SK-N-SH treated with all-trans-retinoic acid at 6 μM for 48 hours (cell line): Measurements from ENCODE around the gene WDR74.

ENCODE experiments used
- ATAC-seq: fragments of 200-7000 bp; cut with Tn5 transposase; 3 replicates; pipeline ENCODE4 v1.9.1; 2020; ENCODE audit warnings: mild to moderate bottlenecking, moderate library complexity
- ARNTL ChIP-seq: fragments of 450-650 bp; formaldehyde crosslinking; IDR thresholded peaks from 2 replicates; pipeline ENCODE4 v1.5.0; 2020; ENCODE audit warnings: low read depth, mild to moderate bottlenecking, moderate library complexity, borderline replicate concordance
- CSDC2 ChIP-seq: fragments of 250-450 bp; sonication (Bioruptor Pico); IDR thresholded peaks from 2 replicates; pipeline ENCODE4 v1.5.0; 2020; ENCODE audit warnings: mild to moderate bottlenecking, moderate library complexity
- CSRNP3 ChIP-seq: fragments of 250-450 bp; sonication (Bioruptor Pico); IDR thresholded peaks from 2 replicates; pipeline ENCODE4 v1.5.1; 2021; ENCODE audit warnings: mild to moderate bottlenecking, moderate library complexity
- ESRRG ChIP-seq: fragments of 250-450 bp; sonication (Bioruptor Pico); IDR thresholded peaks from 2 replicates; pipeline ENCODE4 v1.6.1; 2021; ENCODE audit warnings: mild to moderate bottlenecking
- GLIS3 ChIP-seq: fragments of 250-450 bp; sonication (Bioruptor Pico); IDR thresholded peaks from 2 replicates; pipeline ENCODE4 v1.5.0; 2020; ENCODE audit warnings: mild to moderate bottlenecking, moderate library complexity
- ISL1 ChIP-seq: fragments of 250-450 bp; sonication (Bioruptor Pico); IDR thresholded peaks from 2 replicates; pipeline ENCODE4 v2.1.2; 2022; ENCODE audit warnings: mild to moderate bottlenecking, moderate library complexity
- OSR1 ChIP-seq: fragments of 250-450 bp; sonication (Bioruptor Pico); IDR thresholded peaks from 2 replicates; pipeline ENCODE4 v1.8.0; 2022; ENCODE audit warnings: moderate library complexity, mild to moderate bottlenecking, inconsistent platforms
- PATZ1 ChIP-seq: fragments of 250-450 bp; sonication (Bioruptor Pico); IDR thresholded peaks from 2 replicates; pipeline ENCODE4 v1.8.0; 2020; ENCODE audit warnings: mild to moderate bottlenecking, moderate library complexity, borderline replicate concordance
- RARB ChIP-seq: fragments of 250-450 bp; sonication (Bioruptor Pico); IDR thresholded peaks from 2 replicates; pipeline ENCODE4 v1.8.0; 2021; ENCODE audit warnings: mild to moderate bottlenecking, moderate library complexity
- SNAI2 ChIP-seq: fragments of 250-450 bp; sonication (Bioruptor Pico); IDR thresholded peaks from 2 replicates; pipeline ENCODE4 v1.5.0; 2020; ENCODE audit warnings: mild to moderate bottlenecking, moderate library complexity
- ZC3H10 ChIP-seq: fragments of 250-450 bp; sonication (Bioruptor Pico); IDR thresholded peaks from 2 replicates; pipeline ENCODE4 v1.5.1; 2021; ENCODE audit warnings: mild to moderate bottlenecking, moderate library complexity
- ZFP3 ChIP-seq: fragments of 250-450 bp; sonication (Bioruptor Pico); IDR thresholded peaks from 2 replicates; pipeline ENCODE4 v1.5.0; 2020; ENCODE audit warnings: mild to moderate bottlenecking, moderate library complexity
- ZFP30 ChIP-seq: fragments of 450-650 bp; formaldehyde crosslinking; IDR thresholded peaks from 2 replicates; pipeline ENCODE4 v1.5.0; 2022; ENCODE audit warnings: mild to moderate bottlenecking, moderate library complexity
- ZNF565 ChIP-seq: fragments of 450-650 bp; formaldehyde crosslinking; conservative IDR thresholded peaks from 2 replicates; pipeline ENCODE4 v1.5.0; 2020; ENCODE audit warnings: low read depth, mild to moderate bottlenecking, moderate library complexity
- ZNF70 ChIP-seq: fragments of 450-650 bp; formaldehyde crosslinking; IDR thresholded peaks from 2 replicates; pipeline ENCODE4 v1.5.0; 2020; ENCODE audit warnings: mild to moderate bottlenecking, moderate library complexity
- TF ChIP-seq, protein P1 (sequence below): fragments of 250-450 bp; sonication (Bioruptor Pico); IDR thresholded peaks from 2 replicates; pipeline ENCODE4 v1.5.0; 2020; ENCODE audit warnings: mild to moderate bottlenecking, moderate library complexity

The WDR74 gene

DNA sequence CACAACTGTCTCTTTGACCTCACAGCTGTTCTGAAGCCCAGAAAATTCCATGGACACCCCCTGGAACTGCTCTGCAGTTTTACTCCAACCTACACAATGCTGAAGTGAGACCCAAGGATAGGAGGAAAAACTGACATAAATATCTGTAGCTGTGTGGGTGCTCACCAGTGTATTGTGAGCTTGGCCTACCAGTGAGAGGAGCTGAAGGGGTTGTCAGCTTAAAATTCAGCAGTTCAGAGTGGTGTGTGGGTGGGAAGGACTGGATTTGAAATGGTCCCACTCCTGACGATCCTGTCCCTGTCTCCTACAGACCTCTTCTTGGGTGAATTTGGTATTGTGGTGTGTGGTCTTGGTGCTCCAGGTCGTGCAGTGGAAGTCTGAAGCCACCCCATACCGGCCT, 49.8 kb downstream of the WDR74 start (continued):
- TF ChIP-seq CSRNP3 (CRISPR knock-in tag) (no peak), ARNTL (CRISPR knock-in tag) (no peak)
- TF ChIP-seq, all 23 proteins: peak for 0

GRCh38 chr11:62788991-62789390, 50.4 kb downstream of the WDR74 start:
- ATAC-seq, result no peak
- TF ChIP-seq ZNF565 (no peak), ZFP30 (CRISPR knock-in tag) (no peak), ARNTL (CRISPR knock-in tag) (no peak)

- TF ChIP-seq OSR1 (CRISPR knock-in tag) (no peak), ZFP3 (CRISPR knock-in tag) (peak; percentile 43; the same call in 1 of the 2 replicates), PATZ1 (CRISPR knock-in tag) (no peak), ZNF70 (CRISPR knock-in tag) (no peak), ZNF565 (no peak), CSDC2 (0 out of 2 replicates have a peak, but pooled peaks have one; percentile 41), RARB (CRISPR knock-in tag) (no peak), ARNTL (CRISPR knock-in tag) (no peak), ISL1 (CRISPR knock-in tag) (no peak), ESRRG (CRISPR knock-in tag) (no peak), ZC3H10 (CRISPR knock-in tag) (no peak), SNAI2 (CRISPR knock-in tag) (no peak)
- TF ChIP-seq, protein P1, sequence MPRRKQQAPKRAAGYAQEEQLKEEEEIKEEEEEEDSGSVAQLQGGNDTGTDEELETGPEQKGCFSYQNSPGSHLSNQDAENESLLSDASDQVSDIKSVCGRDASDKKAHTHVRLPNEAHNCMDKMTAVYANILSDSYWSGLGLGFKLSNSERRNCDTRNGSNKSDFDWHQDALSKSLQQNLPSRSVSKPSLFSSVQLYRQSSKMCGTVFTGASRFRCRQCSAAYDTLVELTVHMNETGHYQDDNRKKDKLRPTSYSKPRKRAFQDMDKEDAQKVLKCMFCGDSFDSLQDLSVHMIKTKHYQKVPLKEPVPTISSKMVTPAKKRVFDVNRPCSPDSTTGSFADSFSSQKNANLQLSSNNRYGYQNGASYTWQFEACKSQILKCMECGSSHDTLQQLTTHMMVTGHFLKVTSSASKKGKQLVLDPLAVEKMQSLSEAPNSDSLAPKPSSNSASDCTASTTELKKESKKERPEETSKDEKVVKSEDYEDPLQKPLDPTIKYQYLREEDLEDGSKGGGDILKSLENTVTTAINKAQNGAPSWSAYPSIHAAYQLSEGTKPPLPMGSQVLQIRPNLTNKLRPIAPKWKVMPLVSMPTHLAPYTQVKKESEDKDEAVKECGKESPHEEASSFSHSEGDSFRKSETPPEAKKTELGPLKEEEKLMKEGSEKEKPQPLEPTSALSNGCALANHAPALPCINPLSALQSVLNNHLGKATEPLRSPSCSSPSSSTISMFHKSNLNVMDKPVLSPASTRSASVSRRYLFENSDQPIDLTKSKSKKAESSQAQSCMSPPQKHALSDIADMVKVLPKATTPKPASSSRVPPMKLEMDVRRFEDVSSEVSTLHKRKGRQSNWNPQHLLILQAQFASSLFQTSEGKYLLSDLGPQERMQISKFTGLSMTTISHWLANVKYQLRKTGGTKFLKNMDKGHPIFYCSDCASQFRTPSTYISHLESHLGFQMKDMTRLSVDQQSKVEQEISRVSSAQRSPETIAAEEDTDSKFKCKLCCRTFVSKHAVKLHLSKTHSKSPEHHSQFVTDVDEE, result no peak
- peak; percentile 73 for ATAC-seq
These were observed 52.2 kb downstream of the WDR74 start, which contains the start of gene TMEM179B for GRCh38 chr11:62787005-62787759. Gene TMEM179B (plus strand): TSS chr11:62787402. CDS start chr11:62787432, 30 bp downstream.

DNA sequence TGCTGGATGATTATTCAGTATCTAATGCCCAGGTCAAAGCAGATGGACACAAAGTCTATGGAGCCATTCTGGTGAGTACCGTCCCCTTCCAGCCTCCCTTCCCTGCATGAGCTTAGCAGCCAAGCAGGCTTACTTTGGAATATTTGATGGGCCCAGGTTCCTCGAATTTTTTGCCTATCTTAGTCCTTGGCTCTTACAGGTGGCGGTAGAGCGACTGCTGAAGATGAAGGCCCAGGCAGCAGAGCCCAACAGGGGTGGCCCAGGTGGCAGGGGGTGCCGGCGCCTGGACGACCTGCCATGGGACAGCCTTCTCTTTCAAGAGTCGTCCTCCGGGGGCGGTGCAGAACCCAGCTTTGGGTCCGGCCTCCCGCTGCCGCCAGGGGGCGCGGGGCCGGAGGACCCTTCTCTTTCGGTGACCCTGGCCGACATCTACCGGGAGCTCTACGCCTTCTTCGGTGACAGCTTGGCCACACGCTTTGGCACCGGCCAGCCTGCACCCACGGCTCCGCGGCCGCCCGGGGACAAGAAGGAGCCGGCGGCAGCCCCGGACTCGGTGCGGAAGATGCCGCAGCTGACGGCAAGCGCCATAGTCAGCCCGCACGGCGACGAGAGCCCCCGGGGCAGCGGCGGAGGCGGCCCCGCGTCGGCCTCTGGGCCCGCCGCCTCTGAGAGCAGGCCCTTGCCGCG, 52.9 kb downstream of the WDR74 start:
- TF ChIP-seq GLIS3 (CRISPR knock-in tag), result 0 out of 2 replicates have a peak, but pooled peaks have one; percentile 5
- TF ChIP-seq, protein P1, result no peak
- TF ChIP-seq, all 23 proteins: peak for 1

More for the DNA sequence above, 52.9 kb downstream of the WDR74 start:
- peak; percentile 74 for ATAC-seq
